Astrocyte of the hippocampus (primary cell): ENCODE results near the gene WDR70.
"Not testable (repeated sequence)": the region's sequence is repeated elsewhere in the genome, so short reads cannot be mapped to it uniquely, and the experiment has no call there.

Source experiments
- DNase-seq: peaks from one replicate; pipeline ENCODE4 v3.0.0; 2011; ENCODE audit warnings: low read depth, low spot score

WDR70 gene

GRCh38 chr5:37514946-37515345 is 135.8 kb downstream of the WDR70 start:
- DNase-seq: no peak

GRCh38 chr5:37517686-37518085 is 138.6 kb downstream of the WDR70 start:
- no peak for DNase-seq

- not testable (repeated sequence) for DNase-seq
Observed at GRCh38 chr5:37518356-37518755, 139.2 kb downstream of the WDR70 start.

- DNase-seq: no peak
Observed at GRCh38 chr5:37519304-37519703, 140.2 kb downstream of the WDR70 start.

GRCh38 chr5:37519807-37520206 is 140.7 kb downstream of the WDR70 start:
- DNase-seq: no peak

- no peak for DNase-seq
Observed at GRCh38 chr5:37520811-37521210, 141.7 kb downstream of the WDR70 start.

- peak; percentile 43 for DNase-seq
Observed at GRCh38 chr5:37532976-37533740, 154.0 kb downstream of the WDR70 start.

- DNase-seq: peak; percentile 34
Observed at GRCh38 chr5:37533851-37534250, 154.7 kb downstream of the WDR70 start.

GRCh38 chr5:37539459-37539858 is 160.3 kb downstream of the WDR70 start:
- no peak for DNase-seq

- no peak for DNase-seq
Observed at GRCh38 chr5:37543216-37543615, 164.1 kb downstream of the WDR70 start.

- DNase-seq: no peak
Observed at GRCh38 chr5:37549411-37549810, 170.3 kb downstream of the WDR70 start.

- no peak for DNase-seq
Observed at GRCh38 chr5:37552161-37552560, 173.0 kb downstream of the WDR70 start.

GRCh38 chr5:37552770-37553719 is 173.9 kb downstream of the WDR70 start:
- DNase-seq: peak; percentile 72

GRCh38 chr5:37553720-37554404 is 174.7 kb downstream of the WDR70 start:
- peak; percentile 32 for DNase-seq

GRCh38 chr5:37554405-37554739 is 175.3 kb downstream of the WDR70 start:
- no peak for DNase-seq

GRCh38 chr5:37554938-37555337 is 175.8 kb downstream of the WDR70 start:
- DNase-seq: no peak

GRCh38 chr5:37557734-37558293 is 178.7 kb downstream of the WDR70 start:
- no peak for DNase-seq

GRCh38 chr5:37565062-37565670 is 186.0 kb downstream of the WDR70 start:
- no peak for DNase-seq

- no peak for DNase-seq
Observed at GRCh38 chr5:37567566-37567965, 188.4 kb downstream of the WDR70 start.

GRCh38 chr5:37568018-37568753 is 189.1 kb downstream of the WDR70 start:
- DNase-seq: no peak

GRCh38 chr5:37568893-37569292 is 189.8 kb downstream of the WDR70 start:
- DNase-seq: no peak
